GM12878 (cell line): ENCODE measurements around the gene TUT4. TPM values are rescaled to one million over a fixed set of nuclear protein-coding genes. Genes with fewer than 3 reads are reported as not detected.

ENCODE experiments used
- ATAC-seq: fragments of 200-7000 bp; cut with Tn5 transposase; 3 replicates; pipeline ENCODE4 v1.9.1; 2020; ENCODE audit warnings: mild to moderate bottlenecking, moderate library complexity
- BruUV-seq: library from RNA; stranded (reverse); fragments of 400-500 nt; replicated peaks from 2 replicates; lab custom pipeline; 2021; lab: Mats Ljungman, UMichigan
- CTCF ChIA-PET: fragments of 300-600 bp; sonication (Branson Sonifier 250); formaldehyde crosslinking; extraction: SDS; loops from one replicate; lab custom pipeline; 2021; ENCODE audit warnings: inconsistent platforms; lab: Yijun Ruan, JAX
- POLR2A ChIA-PET: fragments of 350-600 bp; formaldehyde crosslinking; extraction: SDS; loops from one replicate; lab custom pipeline; 2021; ENCODE audit warnings: inconsistent platforms; lab: Charles Lee
- RAD21 ChIA-PET: fragments of 300-600 bp; sonication (Branson Sonifier 250); formaldehyde crosslinking; loops from one replicate; lab custom pipeline; 2023; ENCODE audit warnings: antibody characterized with exemption; ENCODE audit not compliant: unreplicated experiment; lab: Charles Lee
- SMC1A ChIA-PET: fragments of 300-600 bp; sonication (Branson Sonifier 250); formaldehyde crosslinking; loops from one replicate; lab custom pipeline; 2023; ENCODE audit not compliant: unreplicated experiment, uncharacterized antibody; lab: Charles Lee
- DNase-seq: peaks from one replicate; pipeline ENCODE4 v3.0.0-alpha.2; 2011; ENCODE audit warnings: low read depth, low spot score
- FAIRE-seq: peaks from 3 replicates; lab custom pipeline; 2011; peaks lifted over from hg19 to GRCh38; lab: Jason Lieb, UNC
- H2AFZ ChIP-seq: 2 replicates; pipeline ENCODE4 v1.6.0; 2011; ENCODE audit warnings: low read depth, low read length, control low read depth; ENCODE audit not compliant: control insufficient read depth
- H3K27ac ChIP-seq: 2 replicates; pipeline ENCODE4 v1.5.1; 2011; ENCODE audit warnings: control low read depth; ENCODE audit not compliant: control insufficient read depth, insufficient read depth
- H3K27me3 ChIP-seq, 2 experiments: replicated peaks in 1 of 2; 2 replicates each; pipeline versions ENCODE4 v1.6.0 to v1.6.1; 2011; ENCODE audit warnings: low read length in 1 of 2; ENCODE audit not compliant: control insufficient read depth in 2 of 2, insufficient read depth in 2 of 2
- H3K36me3 ChIP-seq, 2 experiments: 2 replicates each; pipeline ENCODE4 v1.5.1; 2011; ENCODE audit warnings: low read length in 1 of 2; ENCODE audit not compliant: control insufficient read depth in 2 of 2, insufficient read depth in 2 of 2
- H3K4me1 ChIP-seq: 2 replicates; pipeline ENCODE4 v1.6.1; 2011; ENCODE audit warnings: mild to moderate bottlenecking, low read length, moderate library complexity, mixed read lengths; ENCODE audit not compliant: control insufficient read depth, insufficient read depth
- H3K4me2 ChIP-seq: 2 replicates; pipeline ENCODE4 v1.6.0; 2011; ENCODE audit warnings: control low read depth; ENCODE audit not compliant: control insufficient read depth, insufficient read depth
- H3K4me3 ChIP-seq: fragments of 200-600 bp; sonication (generic); 2 replicates; pipeline ENCODE4 v1.5.1; 2016
- H3K79me2 ChIP-seq: 2 replicates; pipeline ENCODE4 v1.6.0; 2011; ENCODE audit warnings: low read length; ENCODE audit not compliant: control insufficient read depth, insufficient read depth
- H3K9ac ChIP-seq: 2 replicates; pipeline ENCODE4 v1.8.0; 2011; ENCODE audit warnings: low read length, control low read depth, mixed read lengths; ENCODE audit not compliant: control insufficient read depth, insufficient read depth
- H3K9me3 ChIP-seq: replicated peaks from 3 replicates; pipeline ENCODE4 v1.5.1; 2011; ENCODE audit warnings: mild to moderate bottlenecking, low read length; ENCODE audit not compliant: control insufficient read depth, insufficient read depth
- H4K20me1 ChIP-seq: 2 replicates; pipeline ENCODE4 v1.6.0; 2011; ENCODE audit not compliant: control insufficient read depth, insufficient read depth
- ASH2L ChIP-seq: fragments of 300-600, 200-600 bp; sonication (generic); IDR thresholded peaks from 2 replicates; pipeline ENCODE4 v1.6.1; 2017; ENCODE audit warnings: low read depth, mild to moderate bottlenecking, borderline replicate concordance
- CREM ChIP-seq: IDR thresholded peaks from 2 replicates; pipeline ENCODE4 v1.6.1; 2014; ENCODE audit warnings: antibody characterized with exemption, low read depth
- FOS ChIP-seq: IDR thresholded peaks from 3 replicates; pipeline ENCODE4 v1.6.1; 2011; ENCODE audit warnings: borderline replicate concordance; ENCODE audit not compliant: insufficient read length; ENCODE audit errors: extremely low read depth
- IKZF1 ChIP-seq: fragments of 450-650 bp; conservative IDR thresholded peaks from 2 replicates; pipeline ENCODE4 v1.6.1; 2017; ENCODE audit warnings: antibody characterized with exemption, mild to moderate bottlenecking
- JUND ChIP-seq: IDR thresholded peaks from 2 replicates; pipeline ENCODE4 v1.6.1; 2012; ENCODE audit warnings: low read depth, mild to moderate bottlenecking, low read length, improper control_type of control experiment, moderate library complexity
- KDM1A ChIP-seq: fragments of 200-600 bp; sonication (generic); IDR thresholded peaks from 2 replicates; pipeline ENCODE4 v1.6.1; 2016; ENCODE audit warnings: borderline replicate concordance
- LARP7 ChIP-seq: fragments of 450-650 bp; IDR thresholded peaks from 2 replicates; pipeline ENCODE4 v1.6.1; 2017; ENCODE audit warnings: mild to moderate bottlenecking
- NR2C2 ChIP-seq: IDR thresholded peaks from 2 replicates; pipeline ENCODE4 v1.6.1; 2011; ENCODE audit warnings: borderline replicate concordance, low read depth; ENCODE audit not compliant: control insufficient read depth, insufficient read length
- SMAD5 ChIP-seq: IDR thresholded peaks from 2 replicates; pipeline ENCODE4 v1.6.1; 2016; ENCODE audit warnings: antibody characterized with exemption, low read depth
- SMC3 ChIP-seq: IDR thresholded peaks from 2 replicates; pipeline ENCODE4 v1.6.1; 2011; ENCODE audit warnings: low read length, improper control_type of control experiment, borderline replicate concordance
- SPI1 ChIP-seq: IDR thresholded peaks from 2 replicates; pipeline ENCODE4 v1.6.1; 2011; ENCODE audit warnings: low read depth, mild to moderate bottlenecking, low read length, moderate library complexity, borderline replicate concordance; ENCODE audit not compliant: insufficient read depth
- SREBF2 ChIP-seq: IDR thresholded peaks from 2 replicates; pipeline ENCODE4 v1.6.1; 2012; ENCODE audit warnings: mild to moderate bottlenecking, low read length
- YBX1 ChIP-seq: fragments of 450-650 bp; IDR thresholded peaks from 2 replicates; pipeline ENCODE4 v1.6.1; 2016; ENCODE audit warnings: antibody characterized with exemption
- YY1 ChIP-seq: IDR thresholded peaks from 2 replicates; pipeline ENCODE4 v1.6.1; 2011; ENCODE audit warnings: low read depth, mild to moderate bottlenecking, low read length
- ZNF622 ChIP-seq: fragments of 450-650 bp; IDR thresholded peaks from 2 replicates; pipeline ENCODE4 v1.6.1; 2017; ENCODE audit warnings: mild to moderate bottlenecking, inconsistent platforms
- WGBS: methylation state at CpG from one replicate; pipeline ENCODE4 v1.1.6; 2016; ENCODE audit warnings: low lambda C conversion rate; ENCODE audit not compliant: insufficient replicate concordance, insufficient coverage; ENCODE audit errors: missing lambda C conversion rate; 5-methylcytosine and 5-hydroxymethylcytosine counted together
- in situ Hi-C: fragments of 300-500 bp; cut with MboI; formaldehyde crosslinking; loops from 9 replicates; pipeline ENCODE4 v1.14.3; 2018; ENCODE audit warnings: mixed read lengths
- intact Hi-C: fragments of 100-400 bp; cut with micrococcal nuclease; formaldehyde crosslinking; loops from one replicate; pipeline ENCODE4 v1.14.2; 2022; ENCODE audit not compliant: unreplicated experiment
- polyA plus RNA-seq, 11 experiments: library from polyadenylated mRNA; depleted of rRNA in 4 of 11; unstranded in 6 of 11; stranded (reverse) in 5 of 11; fragments of >200 nt; fragmentation: Nextera tagmentation in 4 of 11; fragmentation: Illumina TruSeq in 1 of 11; extraction: Ambion mirVana in 4 of 11; extraction: Trizol in 1 of 11; gene quantifications; 1 replicate in 1 of 11; 2 replicates in 10 of 11; pipeline versions ENCODE4 v1.2.1 to v1.2.3, GENCODE V29; 2011 to 2016; ENCODE audit warnings: inconsistent platforms in 2 of 11, missing spikeins in 2 of 11, low read depth in 1 of 11
- total RNA-seq, 4 experiments: library from RNA; depleted of rRNA in 3 of 4; stranded (reverse); fragments of >200 nt in 3 of 4; fragmentation: Illumina TruSeq in 1 of 4; extraction: Trizol in 1 of 4; gene quantifications; 2 replicates each; pipeline versions ENCODE4 v1.2.1 to v1.2.3, GENCODE V29; 2013 to 2021
- TF ChIP-seq, protein P1 (sequence below): fragments of 150-350 bp; IDR thresholded peaks from 2 replicates; pipeline ENCODE4 v1.6.1; 2016; ENCODE audit warnings: low read depth, low read length
- TF ChIP-seq, protein P2 (sequence below): IDR thresholded peaks from 2 replicates; pipeline ENCODE4 v1.6.1; 2012; ENCODE audit warnings: mild to moderate bottlenecking, low read depth, low read length

Gene TUT4
- total and polyA plus RNA-seq, 10 of the 15 experiments (the other 5 are each of a cell fraction or from before 2014, with no cell fraction given): 9.4 to 40.7 (median 27.6) TPM

DNA sequence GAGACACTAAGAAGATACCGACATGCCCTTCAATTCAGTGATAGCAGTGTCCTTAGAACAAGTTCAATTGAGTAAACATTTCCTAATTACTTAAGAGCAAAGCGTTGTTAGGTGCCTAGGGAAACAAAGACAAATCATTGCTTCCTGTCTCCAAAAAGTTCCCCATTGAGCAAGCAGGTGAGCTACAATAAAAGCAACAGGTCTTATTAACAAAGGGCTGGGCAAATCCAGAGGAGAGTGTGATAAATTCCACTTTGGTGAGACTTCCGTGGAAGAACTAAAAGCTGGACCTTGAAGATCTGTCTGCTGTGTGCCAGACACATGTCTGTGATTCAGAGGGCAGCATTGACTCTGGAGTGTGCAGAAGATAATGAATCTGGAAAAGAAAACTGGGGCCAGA, 1.9 kb upstream of the TUT4 start:
- Histone ChIP-seq H3K4me1 (peaks cover 4% of the 10 kb centered on the region; the same call in 1 of the 2 replicates), H3K9me3 (no peaks in the 10 kb centered on the region; the same call in 2 of the 3 replicates), H3K4me3 (no peak overlapping the region), H3K9ac (no peak overlapping the region), H3K36me3 (no peaks in the 10 kb centered on the region), H4K20me1 (no peaks in the 10 kb centered on the region), H3K4me2 (no peak overlapping the region), H3K27me3 (0 out of 4 replicates have a peak, but pooled peaks cover 0 to 6% of the 10 kb centered on the region in 2 experiments), H3K27ac (no peak overlapping the region), H3K79me2 (peaks cover 27% of the 10 kb centered on the region), H2AFZ (no peak overlapping the region)
- in situ Hi-C loops: no loop called here
- POLR2A ChIA-PET: no interaction called here
- ATAC-seq: no peak
- FAIRE-seq: no peak
- intact Hi-C loops: loop anchor here (10.0 kb wide), 1 partner anchor 130 kb away; no protein-coding TSS in a partner anchor
- RAD21 ChIA-PET: interaction anchor here (1.7 kb wide), 1 partner anchor 44 kb away, joined by 4 read pairs; no protein-coding TSS in a partner anchor
- CTCF ChIA-PET: no interaction called here
- no peak for TF ChIP-seq ZNF622
- TF ChIP-seq, protein P1, sequence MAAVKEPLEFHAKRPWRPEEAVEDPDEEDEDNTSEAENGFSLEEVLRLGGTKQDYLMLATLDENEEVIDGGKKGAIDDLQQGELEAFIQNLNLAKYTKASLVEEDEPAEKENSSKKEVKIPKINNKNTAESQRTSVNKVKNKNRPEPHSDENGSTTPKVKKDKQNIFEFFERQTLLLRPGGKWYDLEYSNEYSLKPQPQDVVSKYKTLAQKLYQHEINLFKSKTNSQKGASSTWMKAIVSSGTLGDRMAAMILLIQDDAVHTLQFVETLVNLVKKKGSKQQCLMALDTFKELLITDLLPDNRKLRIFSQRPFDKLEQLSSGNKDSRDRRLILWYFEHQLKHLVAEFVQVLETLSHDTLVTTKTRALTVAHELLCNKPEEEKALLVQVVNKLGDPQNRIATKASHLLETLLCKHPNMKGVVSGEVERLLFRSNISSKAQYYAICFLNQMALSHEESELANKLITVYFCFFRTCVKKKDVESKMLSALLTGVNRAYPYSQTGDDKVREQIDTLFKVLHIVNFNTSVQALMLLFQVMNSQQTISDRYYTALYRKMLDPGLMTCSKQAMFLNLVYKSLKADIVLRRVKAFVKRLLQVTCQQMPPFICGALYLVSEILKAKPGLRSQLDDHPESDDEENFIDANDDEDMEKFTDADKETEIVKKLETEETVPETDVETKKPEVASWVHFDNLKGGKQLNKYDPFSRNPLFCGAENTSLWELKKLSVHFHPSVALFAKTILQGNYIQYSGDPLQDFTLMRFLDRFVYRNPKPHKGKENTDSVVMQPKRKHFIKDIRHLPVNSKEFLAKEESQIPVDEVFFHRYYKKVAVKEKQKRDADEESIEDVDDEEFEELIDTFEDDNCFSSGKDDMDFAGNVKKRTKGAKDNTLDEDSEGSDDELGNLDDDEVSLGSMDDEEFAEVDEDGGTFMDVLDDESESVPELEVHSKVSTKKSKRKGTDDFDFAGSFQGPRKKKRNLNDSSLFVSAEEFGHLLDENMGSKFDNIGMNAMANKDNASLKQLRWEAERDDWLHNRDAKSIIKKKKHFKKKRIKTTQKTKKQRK: no peak
- no peak for TF ChIP-seq KDM1A
- no peak for TF ChIP-seq NR2C2
- no peak for TF ChIP-seq SPI1
- TF ChIP-seq SMC3: no peak
- no peak for TF ChIP-seq LARP7
- no peak for TF ChIP-seq SMAD5
- TF ChIP-seq, protein P2, sequence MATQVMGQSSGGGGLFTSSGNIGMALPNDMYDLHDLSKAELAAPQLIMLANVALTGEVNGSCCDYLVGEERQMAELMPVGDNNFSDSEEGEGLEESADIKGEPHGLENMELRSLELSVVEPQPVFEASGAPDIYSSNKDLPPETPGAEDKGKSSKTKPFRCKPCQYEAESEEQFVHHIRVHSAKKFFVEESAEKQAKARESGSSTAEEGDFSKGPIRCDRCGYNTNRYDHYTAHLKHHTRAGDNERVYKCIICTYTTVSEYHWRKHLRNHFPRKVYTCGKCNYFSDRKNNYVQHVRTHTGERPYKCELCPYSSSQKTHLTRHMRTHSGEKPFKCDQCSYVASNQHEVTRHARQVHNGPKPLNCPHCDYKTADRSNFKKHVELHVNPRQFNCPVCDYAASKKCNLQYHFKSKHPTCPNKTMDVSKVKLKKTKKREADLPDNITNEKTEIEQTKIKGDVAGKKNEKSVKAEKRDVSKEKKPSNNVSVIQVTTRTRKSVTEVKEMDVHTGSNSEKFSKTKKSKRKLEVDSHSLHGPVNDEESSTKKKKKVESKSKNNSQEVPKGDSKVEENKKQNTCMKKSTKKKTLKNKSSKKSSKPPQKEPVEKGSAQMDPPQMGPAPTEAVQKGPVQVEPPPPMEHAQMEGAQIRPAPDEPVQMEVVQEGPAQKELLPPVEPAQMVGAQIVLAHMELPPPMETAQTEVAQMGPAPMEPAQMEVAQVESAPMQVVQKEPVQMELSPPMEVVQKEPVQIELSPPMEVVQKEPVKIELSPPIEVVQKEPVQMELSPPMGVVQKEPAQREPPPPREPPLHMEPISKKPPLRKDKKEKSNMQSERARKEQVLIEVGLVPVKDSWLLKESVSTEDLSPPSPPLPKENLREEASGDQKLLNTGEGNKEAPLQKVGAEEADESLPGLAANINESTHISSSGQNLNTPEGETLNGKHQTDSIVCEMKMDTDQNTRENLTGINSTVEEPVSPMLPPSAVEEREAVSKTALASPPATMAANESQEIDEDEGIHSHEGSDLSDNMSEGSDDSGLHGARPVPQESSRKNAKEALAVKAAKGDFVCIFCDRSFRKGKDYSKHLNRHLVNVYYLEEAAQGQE: no peak
- TF ChIP-seq JUND: no peak
- no peak for TF ChIP-seq FOS
- TF ChIP-seq SREBF2: no peak
- TF ChIP-seq CREM: no peak
- no peak for TF ChIP-seq IKZF1
- TF ChIP-seq ASH2L: no peak
- TF ChIP-seq YBX1: no peak
- no peak for TF ChIP-seq YY1
- no TSS peak for BruUV-seq
- 50% methylated on average over 3 of the region's 3 CpGs for WGBS
- no peak for DNase-seq
- SMC1A ChIA-PET: no interaction called here
